GM21528 (cell line): ENCODE data around the gene AP1G2.
"Not testable (repeated sequence)": the region's sequence is repeated elsewhere in the genome, so short reads cannot be mapped to it uniquely, and the experiment has no call there.

Experiments
- ATAC-seq: cut with Tn5 transposase; IDR thresholded peaks from one replicate; pipeline ENCODE4 v1.9.1; 2021; ENCODE audit warnings: mild to moderate bottlenecking, moderate library complexity; ENCODE audit not compliant: unreplicated experiment, low FRiP score

The AP1G2 gene

GRCh38 chr14:23542261-23542660, 25.3 kb downstream of the AP1G2 start:
- ATAC-seq: no peak

- ATAC-seq: no peak
These were observed 27.5 kb downstream of the AP1G2 start for GRCh38 chr14:23540141-23540469.

GRCh38 chr14:23539248-23540140, 28.1 kb downstream of the AP1G2 start:
- no peak for ATAC-seq

- ATAC-seq: no peak
These were observed 28.8 kb downstream of the AP1G2 start for GRCh38 chr14:23538785-23539184.

- ATAC-seq: no peak
These were observed 29.4 kb downstream of the AP1G2 start for GRCh38 chr14:23538050-23538718.

GRCh38 chr14:23537351-23538049, 30.1 kb downstream of the AP1G2 start:
- no peak for ATAC-seq

- ATAC-seq: not testable (repeated sequence)
These were observed 30.7 kb downstream of the AP1G2 start for GRCh38 chr14:23536906-23537305.

- no peak for ATAC-seq
These were observed 31.1 kb downstream of the AP1G2 start for GRCh38 chr14:23536494-23536893.

- ATAC-seq: no peak
These were observed 31.6 kb downstream of the AP1G2 start for GRCh38 chr14:23535943-23536342.

- ATAC-seq: no peak
These were observed 33.7 kb downstream of the AP1G2 start for GRCh38 chr14:23533652-23534435.

GRCh38 chr14:23532658-23533057, 34.9 kb downstream of the AP1G2 start:
- no peak for ATAC-seq

- ATAC-seq: no peak
These were observed 36.2 kb downstream of the AP1G2 start for GRCh38 chr14:23531391-23531790.

- no peak for ATAC-seq
These were observed 37.1 kb downstream of the AP1G2 start for GRCh38 chr14:23530375-23531055.

GRCh38 chr14:23529016-23529415, 38.6 kb downstream of the AP1G2 start:
- ATAC-seq: no peak

- ATAC-seq: no peak
These were observed 39.0 kb downstream of the AP1G2 start for GRCh38 chr14:23528555-23528954.

GRCh38 chr14:23525611-23526010, 42.0 kb downstream of the AP1G2 start:
- ATAC-seq: no peak

- no peak for ATAC-seq
These were observed 42.6 kb downstream of the AP1G2 start for GRCh38 chr14:23524954-23525353.

GRCh38 chr14:23523229-23524016, 44.2 kb downstream of the AP1G2 start:
- ATAC-seq: no peak

GRCh38 chr14:23522643-23523198, 44.9 kb downstream of the AP1G2 start:
- ATAC-seq: no peak
